SK-N-SH treated with all-trans-retinoic acid at 6 μM for 48 hours (cell line): ENCODE data around the gene TFB2M.

Experiments
- ATAC-seq: fragments of 200-7000 bp; cut with Tn5 transposase; 3 replicates; pipeline ENCODE4 v1.9.1; 2020; ENCODE audit warnings: mild to moderate bottlenecking, moderate library complexity
- ARNTL ChIP-seq: fragments of 450-650 bp; formaldehyde crosslinking; IDR thresholded peaks from 2 replicates; pipeline ENCODE4 v1.5.0; 2020; ENCODE audit warnings: low read depth, mild to moderate bottlenecking, moderate library complexity, borderline replicate concordance
- BACH2 ChIP-seq: fragments of 250-450 bp; sonication (Bioruptor Pico); IDR thresholded peaks from 2 replicates; pipeline ENCODE4 v1.9.0; 2021; ENCODE audit warnings: mild to moderate bottlenecking, borderline replicate concordance
- CREB5 ChIP-seq: fragments of 250-450 bp; sonication (Bioruptor Pico); IDR thresholded peaks from 2 replicates; pipeline ENCODE4 v1.5.1; 2020; ENCODE audit warnings: low read depth, mild to moderate bottlenecking, moderate library complexity
- CSDC2 ChIP-seq: fragments of 250-450 bp; sonication (Bioruptor Pico); IDR thresholded peaks from 2 replicates; pipeline ENCODE4 v1.5.0; 2020; ENCODE audit warnings: mild to moderate bottlenecking, moderate library complexity
- CSRNP3 ChIP-seq: fragments of 250-450 bp; sonication (Bioruptor Pico); IDR thresholded peaks from 2 replicates; pipeline ENCODE4 v1.5.1; 2021; ENCODE audit warnings: mild to moderate bottlenecking, moderate library complexity
- ISL1 ChIP-seq: fragments of 250-450 bp; sonication (Bioruptor Pico); IDR thresholded peaks from 2 replicates; pipeline ENCODE4 v2.1.2; 2022; ENCODE audit warnings: mild to moderate bottlenecking, moderate library complexity
- OSR1 ChIP-seq: fragments of 250-450 bp; sonication (Bioruptor Pico); IDR thresholded peaks from 2 replicates; pipeline ENCODE4 v1.8.0; 2022; ENCODE audit warnings: moderate library complexity, mild to moderate bottlenecking, inconsistent platforms
- PATZ1 ChIP-seq: fragments of 250-450 bp; sonication (Bioruptor Pico); IDR thresholded peaks from 2 replicates; pipeline ENCODE4 v1.8.0; 2020; ENCODE audit warnings: mild to moderate bottlenecking, moderate library complexity, borderline replicate concordance
- POU6F1 ChIP-seq: fragments of 250-450 bp; sonication (Bioruptor Pico); IDR thresholded peaks from 2 replicates; pipeline ENCODE4 v1.8.0; 2021; ENCODE audit warnings: low read depth, mild to moderate bottlenecking, moderate library complexity, borderline replicate concordance
- PPARA ChIP-seq: fragments of 250-450 bp; sonication (Bioruptor Pico); IDR thresholded peaks from 2 replicates; pipeline ENCODE4 v1.5.0; 2020; ENCODE audit warnings: mild to moderate bottlenecking, borderline replicate concordance
- RARB ChIP-seq: fragments of 250-450 bp; sonication (Bioruptor Pico); IDR thresholded peaks from 2 replicates; pipeline ENCODE4 v1.8.0; 2021; ENCODE audit warnings: mild to moderate bottlenecking, moderate library complexity
- SNAI2 ChIP-seq: fragments of 250-450 bp; sonication (Bioruptor Pico); IDR thresholded peaks from 2 replicates; pipeline ENCODE4 v1.5.0; 2020; ENCODE audit warnings: mild to moderate bottlenecking, moderate library complexity
- TCF4 ChIP-seq: fragments of 250-450 bp; sonication (Bioruptor Pico); IDR thresholded peaks from 2 replicates; pipeline ENCODE4 v1.8.0; 2021; ENCODE audit warnings: mild to moderate bottlenecking, moderate library complexity, borderline replicate concordance
- TOX ChIP-seq: fragments of 250-450 bp; sonication (Bioruptor Pico); IDR thresholded peaks from 2 replicates; pipeline ENCODE4 v1.8.0; 2021; ENCODE audit warnings: mild to moderate bottlenecking, moderate library complexity, borderline replicate concordance
- TSHZ2 ChIP-seq: fragments of 250-450 bp; sonication (Bioruptor Pico); IDR thresholded peaks from 2 replicates; pipeline ENCODE4 v1.5.0; 2020; ENCODE audit warnings: mild to moderate bottlenecking, moderate library complexity
- ZC3H10 ChIP-seq: fragments of 250-450 bp; sonication (Bioruptor Pico); IDR thresholded peaks from 2 replicates; pipeline ENCODE4 v1.5.1; 2021; ENCODE audit warnings: mild to moderate bottlenecking, moderate library complexity
- ZFP3 ChIP-seq: fragments of 250-450 bp; sonication (Bioruptor Pico); IDR thresholded peaks from 2 replicates; pipeline ENCODE4 v1.5.0; 2020; ENCODE audit warnings: mild to moderate bottlenecking, moderate library complexity
- ZNF565 ChIP-seq: fragments of 450-650 bp; formaldehyde crosslinking; conservative IDR thresholded peaks from 2 replicates; pipeline ENCODE4 v1.5.0; 2020; ENCODE audit warnings: low read depth, mild to moderate bottlenecking, moderate library complexity
- ZNF8 ChIP-seq: fragments of 450-650 bp; formaldehyde crosslinking; IDR thresholded peaks from 2 replicates; pipeline ENCODE4 v1.5.0; 2020; ENCODE audit warnings: mild to moderate bottlenecking, moderate library complexity

TFB2M gene

GRCh38 chr1:246503341-246503740 lies 62.7 kb downstream of the TFB2M start:
- ATAC-seq: no peak
- TF ChIP-seq ZNF565 (CRISPR knock-in tag) (no peak), ZNF8 (no peak), PATZ1 (CRISPR knock-in tag) (no peak), ISL1 (CRISPR knock-in tag) (no peak), POU6F1 (CRISPR knock-in tag) (no peak), TOX (no peak), SNAI2 (CRISPR knock-in tag) (no peak), BACH2 (CRISPR knock-in tag) (no peak), TSHZ2 (CRISPR knock-in tag) (no peak), TCF4 (CRISPR knock-in tag) (no peak)
- TF ChIP-seq, all 23 proteins: peak for 0

GRCh38 chr1:246497331-246497915 lies 68.6 kb downstream of the TFB2M start:
- no peak for TF ChIP-seq CSDC2 (CRISPR knock-in tag)
- no peak for TF ChIP-seq ARNTL (CRISPR knock-in tag)
- no peak for TF ChIP-seq ZC3H10 (CRISPR knock-in tag)
- no peak for TF ChIP-seq CREB5 (CRISPR knock-in tag)
- no peak for TF ChIP-seq RARB (CRISPR knock-in tag)
- TF ChIP-seq ISL1 (CRISPR knock-in tag): no peak
- no peak for TF ChIP-seq SNAI2 (CRISPR knock-in tag)
- TF ChIP-seq PATZ1 (CRISPR knock-in tag): no peak
- TF ChIP-seq TSHZ2 (CRISPR knock-in tag): no peak
- TF ChIP-seq OSR1: no peak
- TF ChIP-seq ZFP3 (CRISPR knock-in tag): no peak
- no peak for TF ChIP-seq PPARA (CRISPR knock-in tag)
- TF ChIP-seq BACH2 (CRISPR knock-in tag): no peak
- no peak for TF ChIP-seq TOX
- TF ChIP-seq CSRNP3 (CRISPR knock-in tag): no peak
- peak; percentile 64 for ATAC-seq
